ENCODE results near the gene PHLPP1.

Gene PHLPP1

DNA sequence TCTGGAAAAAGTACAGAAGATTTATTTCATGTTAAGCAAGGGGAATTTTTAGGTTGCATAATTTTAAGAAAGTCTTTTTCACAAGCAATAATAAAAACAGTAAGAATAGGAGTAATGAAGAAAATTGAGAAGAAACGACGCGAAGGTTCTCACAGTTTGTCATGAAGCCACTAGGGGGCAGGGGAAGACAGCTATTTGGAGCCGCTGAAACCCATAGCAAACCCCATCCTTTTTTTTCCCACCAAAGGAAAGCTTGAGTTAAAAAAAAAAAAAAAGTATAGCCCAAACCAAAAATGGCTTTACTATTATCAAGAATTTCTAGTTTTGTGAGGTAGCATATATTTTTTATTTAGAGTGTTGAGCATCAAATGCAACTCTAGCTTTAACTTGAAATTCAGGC is 300.9 kb downstream of the PHLPP1 start:
- no peak overlapping the region for H3K27ac Mint-ChIP-seq
- intact Hi-C loops (cut with micrococcal nuclease): loop anchor here (1.0 to 5.0 kb wide), 4 partner anchors 111 to 326 kb away; no protein-coding TSS in a partner anchor
- no peaks in the 10 kb centered on the region for H3K36me3 Mint-ChIP-seq (ENCODE audit: low read depth)
- no peaks in the 10 kb centered on the region for H3K4me1 Mint-ChIP-seq (ENCODE audit: low read depth)
- H3K4me3 Mint-ChIP-seq: no peak overlapping the region
- H3K9me3 Mint-ChIP-seq: peaks cover 11% of the 10 kb centered on the region
- H3K27me3 Mint-ChIP-seq: no peaks in the 10 kb centered on the region

DNA sequence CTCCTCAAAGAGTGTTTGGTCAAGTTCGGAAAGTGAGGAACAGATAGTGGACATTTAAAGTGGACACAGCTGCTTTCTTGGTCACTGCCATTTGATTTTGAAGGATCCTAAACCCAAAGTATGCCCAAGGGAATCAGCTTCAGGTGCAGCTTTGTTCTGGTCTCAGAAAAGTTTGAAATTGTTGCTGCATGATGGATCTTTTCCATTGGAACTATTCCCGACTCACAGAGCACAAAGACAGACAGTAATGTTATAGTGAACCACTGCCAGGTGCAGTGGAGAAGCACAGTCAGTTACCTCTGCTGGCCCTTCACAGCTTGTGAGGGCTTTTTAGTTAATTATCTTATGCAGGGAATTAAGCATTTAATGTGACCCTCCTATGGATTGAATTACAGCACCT is 301.7 kb downstream of the PHLPP1 start:
- intact Hi-C loops (cut with micrococcal nuclease): loop anchor here (5.0 kb wide), 3 partner anchors 110 to 325 kb away; no protein-coding TSS in a partner anchor
- Mint-ChIP-seq H3K27me3 (no peaks in the 10 kb centered on the region), H3K4me1 (ENCODE audit: low read depth) (no peaks in the 10 kb centered on the region), H3K9me3 (peaks cover 11% of the 10 kb centered on the region), H3K4me3 (no peak overlapping the region), H3K36me3 (ENCODE audit: low read depth) (no peaks in the 10 kb centered on the region), H3K27ac (no peak overlapping the region)

DNA sequence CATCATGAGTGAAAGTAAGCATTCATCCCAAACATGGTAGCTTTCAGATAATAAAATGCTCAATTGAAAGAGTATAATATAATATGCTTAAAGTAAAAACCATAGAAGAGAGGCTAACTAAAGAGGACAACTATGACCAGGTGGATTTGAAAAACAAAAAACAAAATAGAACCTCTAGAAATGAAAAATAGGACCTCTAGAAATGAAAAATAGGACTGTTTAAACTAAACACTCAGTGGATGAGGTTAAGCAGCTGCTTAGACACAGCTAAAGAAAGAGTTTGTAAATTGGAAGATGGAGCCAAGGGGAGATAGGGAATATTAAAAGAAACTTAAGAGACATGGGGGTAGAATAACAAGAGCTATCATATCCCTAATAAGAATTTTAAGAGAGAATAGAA is 302.6 kb downstream of the PHLPP1 start:
- intact Hi-C loops (cut with micrococcal nuclease): loop anchor here (5.0 kb wide), 3 partner anchors 109 to 324 kb away; no protein-coding TSS in a partner anchor
- Mint-ChIP-seq H3K36me3 (ENCODE audit: low read depth) (no peaks in the 10 kb centered on the region), H3K9me3 (peaks cover 11% of the 10 kb centered on the region), H3K4me3 (no peak overlapping the region), H3K4me1 (ENCODE audit: low read depth) (no peaks in the 10 kb centered on the region), H3K27me3 (no peaks in the 10 kb centered on the region), H3K27ac (no peak overlapping the region)

DNA sequence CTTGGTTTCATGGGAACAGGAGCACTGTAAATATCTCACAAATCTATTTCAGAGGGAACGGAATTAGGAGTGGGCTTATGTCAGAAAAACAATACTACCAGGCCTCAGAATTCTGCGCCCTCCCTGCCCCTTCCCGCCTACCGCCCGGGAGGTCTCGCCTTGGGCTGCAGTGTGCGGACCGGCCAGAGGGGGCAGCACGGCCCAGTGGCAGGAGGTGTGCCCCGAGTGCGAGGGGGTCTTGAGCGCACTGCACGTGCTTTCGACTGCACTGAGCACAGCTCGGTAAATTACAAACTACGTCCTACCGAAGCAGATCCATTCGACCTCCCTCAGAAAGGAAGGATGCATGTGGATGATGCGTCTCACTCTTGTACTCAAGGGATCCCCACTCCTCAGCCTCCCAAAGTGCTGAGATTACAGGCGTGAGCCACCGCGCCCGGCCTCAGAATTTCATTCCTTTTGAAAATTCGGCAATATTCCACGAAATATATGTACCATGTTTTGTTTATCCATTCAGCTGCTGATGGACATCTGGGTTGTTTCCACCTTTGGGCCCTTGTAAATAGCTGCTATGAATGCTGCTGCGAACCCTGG is 307.2 kb downstream of the PHLPP1 start:
- Mint-ChIP-seq H3K27me3 (no peaks in the 10 kb centered on the region), H3K4me3 (no peak overlapping the region), H3K27ac (no peak overlapping the region), H3K9me3 (peaks cover 11% of the 10 kb centered on the region), H3K36me3 (ENCODE audit: low read depth) (no peaks in the 10 kb centered on the region), H3K4me1 (ENCODE audit: low read depth) (peaks cover 4% of the 10 kb centered on the region)
- intact Hi-C loops (cut with micrococcal nuclease): no loop called here

DNA sequence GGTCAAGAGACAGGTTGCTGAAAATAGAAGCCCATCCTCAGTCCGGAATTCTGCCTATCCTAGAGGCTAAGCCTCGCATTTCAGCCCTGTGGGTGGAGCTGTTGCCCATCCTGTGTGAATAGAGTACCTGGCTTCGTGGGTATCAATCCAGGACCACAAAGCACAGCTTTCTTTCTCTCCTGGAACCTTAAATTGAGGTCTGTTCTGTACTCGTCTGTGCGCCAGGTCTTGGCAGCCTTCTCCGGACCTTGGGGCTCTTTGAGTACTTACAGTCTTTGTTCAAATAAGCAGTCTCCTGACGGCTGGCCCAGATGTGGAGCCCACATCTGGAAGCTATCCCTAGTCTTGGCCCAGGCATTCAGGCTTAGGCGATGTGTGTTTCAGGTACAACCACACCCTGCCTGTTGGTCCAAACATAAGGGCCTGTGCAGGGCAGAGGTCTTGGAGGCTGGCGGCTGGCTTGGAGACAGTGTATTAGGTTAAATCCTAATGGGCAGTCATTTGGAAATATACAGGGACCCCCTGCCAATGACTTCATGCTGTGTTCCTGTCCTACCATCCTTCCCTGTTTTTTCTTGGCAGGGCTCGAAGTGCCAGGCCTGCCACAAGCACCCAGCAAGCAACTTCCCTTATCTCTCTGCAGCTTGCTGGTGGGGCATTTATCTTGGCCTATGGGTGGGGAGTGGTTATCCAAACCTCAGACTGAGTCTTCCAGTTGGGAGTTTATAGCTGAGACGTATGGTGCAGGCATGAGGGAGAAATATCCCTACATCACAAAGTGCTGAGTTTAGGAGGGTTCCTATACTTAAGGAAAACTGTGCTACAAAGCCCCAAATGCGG is 310.1 kb downstream of the PHLPP1 start:
- H3K36me3 Mint-ChIP-seq (ENCODE audit: low read depth): no peaks in the 10 kb centered on the region
- intact Hi-C loops (cut with micrococcal nuclease): no loop called here
- no peaks in the 10 kb centered on the region for H3K27me3 Mint-ChIP-seq
- peaks cover 5% of the 10 kb centered on the region for H3K9me3 Mint-ChIP-seq
- peaks cover 4% of the 10 kb centered on the region for H3K4me1 Mint-ChIP-seq (ENCODE audit: low read depth)
- no peak overlapping the region for H3K27ac Mint-ChIP-seq
- no peak overlapping the region for H3K4me3 Mint-ChIP-seq

DNA sequence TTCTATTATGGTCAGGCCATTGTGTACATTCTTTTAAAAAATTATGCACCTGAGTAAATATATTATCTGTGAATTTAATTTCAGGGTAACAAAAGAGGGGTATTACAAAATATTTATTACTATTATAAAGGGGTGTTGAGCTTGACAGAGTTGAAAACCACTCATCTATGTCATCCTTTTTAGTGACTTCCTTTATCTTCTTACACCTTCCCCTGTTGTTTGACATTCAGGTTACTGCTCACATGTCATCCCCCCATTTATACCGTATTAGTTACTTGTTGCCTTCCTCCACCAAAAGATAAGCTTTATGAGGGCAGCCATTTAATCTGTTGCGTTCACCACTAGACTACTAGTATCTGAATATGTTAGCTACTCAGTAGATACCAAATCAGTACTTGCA is 313.0 kb downstream of the PHLPP1 start:
- no peak overlapping the region for H3K4me3 Mint-ChIP-seq
- no peak overlapping the region for H3K27ac Mint-ChIP-seq
- intact Hi-C loops (cut with micrococcal nuclease): no loop called here

More for the DNA sequence above, 313.0 kb downstream of the PHLPP1 start:
- Mint-ChIP-seq H3K9me3 (peaks cover 11% of the 10 kb centered on the region), H3K4me1 (ENCODE audit: low read depth) (peaks cover 4% of the 10 kb centered on the region), H3K36me3 (ENCODE audit: low read depth) (no peaks in the 10 kb centered on the region), H3K27me3 (no peaks in the 10 kb centered on the region)

Data from dendritic cell treated with granulocyte-macrophage colony-stimulating factor and Interleukin-4, amounts not matched to agents 40 ng/mL and 50 ng/mL, for 4 days (primary cell).